ENCODE results near the gene COPS3.
"Not testable (repeated sequence)": the region's sequence is repeated elsewhere in the genome, so short reads cannot be mapped to it uniquely, and the experiment has no call there.

The COPS3 gene

DNA sequence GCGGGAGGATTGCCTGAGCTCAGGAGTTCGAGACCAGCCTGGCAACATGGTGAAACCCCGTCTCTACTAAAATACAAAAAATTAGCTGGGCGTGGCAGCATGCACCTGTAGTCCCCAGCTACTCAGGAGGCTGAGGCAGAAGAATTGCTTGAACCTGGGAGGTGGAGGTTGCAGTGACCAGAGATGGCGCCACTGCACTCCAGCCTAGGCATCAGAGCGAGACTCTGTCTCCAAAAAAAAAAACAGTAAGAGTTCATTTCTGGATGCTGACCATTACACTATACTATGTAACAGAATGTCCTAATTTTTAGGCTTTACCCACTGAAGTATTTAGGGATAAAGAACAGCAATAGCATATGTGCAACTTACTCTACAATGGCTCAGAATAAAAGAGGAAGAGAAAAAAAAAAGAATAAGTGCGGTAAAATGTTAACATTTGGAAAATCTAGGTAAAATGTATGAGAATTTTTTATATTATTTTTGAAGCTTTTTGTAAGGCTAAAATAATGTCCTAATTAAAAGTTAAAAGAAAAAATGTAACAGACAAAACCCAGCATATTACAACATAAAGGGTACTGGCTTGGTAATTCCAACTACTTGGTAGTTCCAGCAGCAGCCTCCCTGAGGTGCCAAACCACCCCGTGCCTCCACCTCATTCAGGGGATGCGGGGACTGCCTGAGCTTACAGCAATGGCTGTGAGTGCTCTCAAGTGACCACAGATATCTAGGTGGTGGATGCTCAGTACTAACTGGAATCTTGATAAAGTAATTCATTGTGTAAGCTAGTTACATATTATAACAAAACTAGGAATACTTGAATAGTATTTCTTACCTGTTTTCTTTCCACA is 10.9 kb downstream of the COPS3 start:
- Histone ChIP-seq H3K9me3 (ENCODE audit: control insufficient read depth, insufficient read depth, low read depth, low read length) (no peaks in the 10 kb centered on the region), H3K27me3 (ENCODE audit: control insufficient read depth, insufficient read depth, low read length) (no peaks in the 10 kb centered on the region), H3K27ac (ENCODE audit: low read depth, low read length) (no peak overlapping the region), H3K4me3 (ENCODE audit: low read depth, low read length) (no peak overlapping the region), H3K36me3 (ENCODE audit: control insufficient read depth, insufficient read depth, low read length) (peaks cover 82% of the 10 kb centered on the region), H3K9ac (ENCODE audit: low read length) (no peak overlapping the region), H3K4me1 (ENCODE audit: control insufficient read depth, insufficient read depth, low read length) (no peaks in the 10 kb centered on the region)

DNA sequence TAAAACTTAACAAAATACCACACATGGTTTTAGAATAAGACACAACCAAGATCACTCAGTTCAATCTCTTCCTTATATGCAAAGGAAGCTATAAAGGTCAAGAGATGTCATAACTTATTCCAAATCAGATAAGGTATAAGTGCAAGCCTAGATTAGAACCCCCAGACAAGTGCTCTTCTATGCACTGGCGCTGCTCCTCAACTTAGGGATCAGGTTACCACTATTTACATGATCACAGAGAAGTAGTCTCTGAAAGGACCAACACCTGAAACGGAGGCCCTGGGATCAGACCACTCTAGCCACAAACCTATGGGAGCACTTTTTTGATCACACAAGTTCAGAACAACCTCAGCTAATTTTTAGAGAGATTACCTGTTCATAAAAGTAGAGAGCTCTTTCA is 16.6 kb downstream of the COPS3 start:
- Histone ChIP-seq H3K4me3 (ENCODE audit: low read depth, low read length) (no peak overlapping the region), H3K27ac (ENCODE audit: low read depth, low read length) (no peak overlapping the region), H3K9me3 (ENCODE audit: control insufficient read depth, insufficient read depth, low read depth, low read length) (no peaks in the 10 kb centered on the region), H3K27me3 (ENCODE audit: control insufficient read depth, insufficient read depth, low read length) (no peaks in the 10 kb centered on the region), H3K36me3 (ENCODE audit: control insufficient read depth, insufficient read depth, low read length) (peaks cover 87% of the 10 kb centered on the region), H3K9ac (ENCODE audit: low read length) (no peak overlapping the region), H3K4me1 (ENCODE audit: control insufficient read depth, insufficient read depth, low read length) (no peaks in the 10 kb centered on the region)

- H3K27me3 ChIP-seq (ENCODE audit: control insufficient read depth, insufficient read depth, low read length) = no peaks in the 10 kb centered on the region
- H3K9me3 ChIP-seq (ENCODE audit: control insufficient read depth, insufficient read depth, low read depth, low read length) = no peaks in the 10 kb centered on the region
- no peaks in the 10 kb centered on the region for H3K4me1 ChIP-seq (ENCODE audit: control insufficient read depth, insufficient read depth, low read length)
- no peak overlapping the region for H3K27ac ChIP-seq (ENCODE audit: low read depth, low read length)
- no peak overlapping the region for H3K4me3 ChIP-seq (ENCODE audit: low read depth, low read length)
- H3K9ac ChIP-seq (ENCODE audit: low read length) = no peak overlapping the region
- peaks cover 80% of the 10 kb centered on the region for H3K36me3 ChIP-seq (ENCODE audit: control insufficient read depth, insufficient read depth, low read length)
Measured at GRCh38 chr17:17258998-17259397, 22.0 kb downstream of the COPS3 start.

DNA sequence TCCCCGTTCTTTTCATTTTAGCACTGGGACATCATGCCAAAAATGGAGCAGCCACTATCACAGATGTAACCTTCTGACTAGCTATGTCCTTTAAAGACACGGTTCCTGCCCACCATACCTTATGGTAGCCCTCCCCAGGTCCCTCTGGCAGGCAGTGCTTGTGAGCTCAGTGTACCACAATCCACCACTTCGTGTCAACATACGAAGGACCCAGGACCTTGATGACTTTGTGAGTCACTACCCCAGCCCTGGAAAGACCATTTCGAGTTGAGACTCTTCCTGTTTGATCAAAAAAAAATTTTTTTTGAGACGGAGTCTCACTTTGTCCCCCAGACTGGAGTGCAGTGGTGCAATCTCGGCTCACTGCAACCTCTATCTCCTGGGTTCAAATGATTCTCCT is 23.0 kb downstream of the COPS3 start:
- Histone ChIP-seq H3K4me3 (ENCODE audit: low read depth, low read length) (no peak overlapping the region), H3K27ac (ENCODE audit: low read depth, low read length) (no peak overlapping the region), H3K4me1 (ENCODE audit: control insufficient read depth, insufficient read depth, low read length) (no peaks in the 10 kb centered on the region), H3K27me3 (ENCODE audit: control insufficient read depth, insufficient read depth, low read length) (no peaks in the 10 kb centered on the region), H3K36me3 (ENCODE audit: control insufficient read depth, insufficient read depth, low read length) (peaks cover 85% of the 10 kb centered on the region), H3K9me3 (ENCODE audit: control insufficient read depth, insufficient read depth, low read depth, low read length) (no peaks in the 10 kb centered on the region), H3K9ac (ENCODE audit: low read length) (no peak overlapping the region)

DNA sequence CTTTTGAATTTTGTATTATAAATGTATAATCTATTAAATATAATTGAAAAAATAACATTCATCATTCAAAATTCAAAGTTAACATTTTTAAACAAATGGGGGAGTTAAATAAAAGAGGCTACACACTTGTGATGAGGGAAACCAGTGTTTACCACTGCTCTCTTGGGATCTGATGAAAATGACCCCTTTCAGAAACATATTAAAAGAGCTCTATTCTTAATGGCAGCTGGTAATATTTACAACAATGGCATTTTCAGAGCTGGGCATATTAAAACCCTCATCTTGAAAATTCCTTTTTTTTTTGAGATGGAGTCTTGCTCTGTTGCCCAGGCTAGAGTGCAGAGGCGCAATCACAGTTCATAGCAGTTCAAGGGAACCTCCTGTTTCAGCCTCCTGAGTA is 24.7 kb downstream of the COPS3 start:
- Histone ChIP-seq H3K9me3 (ENCODE audit: control insufficient read depth, insufficient read depth, low read depth, low read length) (no peaks in the 10 kb centered on the region), H3K36me3 (ENCODE audit: control insufficient read depth, insufficient read depth, low read length) (peaks cover 88% of the 10 kb centered on the region), H3K4me3 (ENCODE audit: low read depth, low read length) (no peak overlapping the region), H3K9ac (ENCODE audit: low read length) (no peak overlapping the region), H3K27ac (ENCODE audit: low read depth, low read length) (no peak overlapping the region), H3K27me3 (ENCODE audit: control insufficient read depth, insufficient read depth, low read length) (no peaks in the 10 kb centered on the region), H3K4me1 (ENCODE audit: control insufficient read depth, insufficient read depth, low read length) (no peaks in the 10 kb centered on the region)

DNA sequence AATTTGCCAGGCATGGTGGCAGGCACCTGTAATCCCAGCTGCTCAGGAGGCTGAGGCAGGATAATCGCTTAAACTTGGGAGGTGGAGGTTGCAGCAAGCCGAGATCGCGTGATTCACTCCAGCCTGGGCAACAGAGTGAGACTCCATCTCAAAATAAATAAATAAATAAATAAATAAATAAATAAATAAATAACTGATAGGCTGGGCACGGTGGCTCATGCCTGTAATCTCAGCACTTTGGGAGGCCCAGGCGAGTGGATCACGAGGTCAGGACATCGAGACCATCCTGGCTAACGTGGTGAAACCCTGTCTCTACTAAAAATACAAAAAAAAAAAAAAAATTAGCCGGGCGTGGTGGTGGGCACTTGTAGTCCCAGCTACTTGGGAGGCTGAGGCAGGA is 25.4 kb downstream of the COPS3 start:
- not testable (repeated sequence) for H3K4me3 ChIP-seq (ENCODE audit: low read depth, low read length); H3K27me3 ChIP-seq (ENCODE audit: control insufficient read depth, insufficient read depth, low read length); H3K4me1 ChIP-seq (ENCODE audit: control insufficient read depth, insufficient read depth, low read length); H3K9ac ChIP-seq (ENCODE audit: low read length); H3K27ac ChIP-seq (ENCODE audit: low read depth, low read length); H3K9me3 ChIP-seq (ENCODE audit: control insufficient read depth, insufficient read depth, low read depth, low read length)
- H3K36me3 ChIP-seq (ENCODE audit: control insufficient read depth, insufficient read depth, low read length) = peaks cover 85% of the 10 kb centered on the region

DNA sequence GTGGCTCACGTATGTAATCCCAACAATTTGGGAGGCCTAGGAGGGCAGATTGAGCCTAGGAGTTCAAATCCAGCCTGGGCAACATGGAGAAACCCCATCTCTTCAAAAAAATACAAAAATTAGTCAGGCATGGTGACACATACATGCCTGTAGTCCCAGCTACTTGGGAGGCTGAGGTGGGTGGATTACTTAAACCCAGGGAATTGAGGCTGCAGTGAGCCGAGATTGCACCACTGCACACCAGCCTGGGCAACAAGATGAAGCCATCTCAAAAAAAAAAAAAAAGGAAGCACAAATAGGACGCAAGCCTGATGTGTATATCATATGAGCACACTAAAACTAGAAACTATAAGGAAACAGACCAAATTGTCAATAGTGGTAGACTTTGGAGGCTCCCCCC is 27.0 kb downstream of the COPS3 start:
- Histone ChIP-seq H3K27me3 (ENCODE audit: control insufficient read depth, insufficient read depth, low read length) (no peaks in the 10 kb centered on the region), H3K4me1 (ENCODE audit: control insufficient read depth, insufficient read depth, low read length) (no peaks in the 10 kb centered on the region), H3K9me3 (ENCODE audit: control insufficient read depth, insufficient read depth, low read depth, low read length) (no peaks in the 10 kb centered on the region), H3K36me3 (ENCODE audit: control insufficient read depth, insufficient read depth, low read length) (peaks cover 80% of the 10 kb centered on the region), H3K9ac (ENCODE audit: low read length) (no peak overlapping the region), H3K27ac (ENCODE audit: low read depth, low read length) (no peak overlapping the region), H3K4me3 (ENCODE audit: low read depth, low read length) (no peak overlapping the region)

GRCh38 chr17:17253406-17253805 is 27.6 kb downstream of the COPS3 start:
- no peaks in the 10 kb centered on the region for H3K27me3 ChIP-seq (ENCODE audit: control insufficient read depth, insufficient read depth, low read length)
- no peaks in the 10 kb centered on the region for H3K4me1 ChIP-seq (ENCODE audit: control insufficient read depth, insufficient read depth, low read length)
- no peak overlapping the region for H3K9ac ChIP-seq (ENCODE audit: low read length)
- no peaks in the 10 kb centered on the region for H3K9me3 ChIP-seq (ENCODE audit: control insufficient read depth, insufficient read depth, low read depth, low read length)
- no peak overlapping the region for H3K27ac ChIP-seq (ENCODE audit: low read depth, low read length)
- H3K4me3 ChIP-seq (ENCODE audit: low read depth, low read length) = no peak overlapping the region
- H3K36me3 ChIP-seq (ENCODE audit: control insufficient read depth, insufficient read depth, low read length) = peaks cover 80% of the 10 kb centered on the region

GRCh38 chr17:17252149-17252661 is 28.8 kb downstream of the COPS3 start:
- H3K9me3 ChIP-seq (ENCODE audit: control insufficient read depth, insufficient read depth, low read depth, low read length) = no peaks in the 10 kb centered on the region
- H3K27me3 ChIP-seq (ENCODE audit: control insufficient read depth, insufficient read depth, low read length) = no peaks in the 10 kb centered on the region
- H3K4me3 ChIP-seq (ENCODE audit: low read depth, low read length) = no peak overlapping the region
- H3K4me1 ChIP-seq (ENCODE audit: control insufficient read depth, insufficient read depth, low read length) = no peaks in the 10 kb centered on the region
- no peak overlapping the region for H3K27ac ChIP-seq (ENCODE audit: low read depth, low read length)
- peaks cover 82% of the 10 kb centered on the region for H3K36me3 ChIP-seq (ENCODE audit: control insufficient read depth, insufficient read depth, low read length)
- no peak overlapping the region for H3K9ac ChIP-seq (ENCODE audit: low read length)

- H3K27ac ChIP-seq (ENCODE audit: low read depth, low read length) = no peak overlapping the region
- no peaks in the 10 kb centered on the region for H3K9me3 ChIP-seq (ENCODE audit: control insufficient read depth, insufficient read depth, low read depth, low read length)
- H3K36me3 ChIP-seq (ENCODE audit: control insufficient read depth, insufficient read depth, low read length) = peaks cover 61% of the 10 kb centered on the region
- H3K9ac ChIP-seq (ENCODE audit: low read length) = no peak overlapping the region
- H3K4me3 ChIP-seq (ENCODE audit: low read depth, low read length) = no peak overlapping the region
- no peaks in the 10 kb centered on the region for H3K27me3 ChIP-seq (ENCODE audit: control insufficient read depth, insufficient read depth, low read length)
- no peaks in the 10 kb centered on the region for H3K4me1 ChIP-seq (ENCODE audit: control insufficient read depth, insufficient read depth, low read length)
Measured at GRCh38 chr17:17246879-17247278, 34.2 kb downstream of the COPS3 start.

GRCh38 chr17:17243163-17243562 is 37.9 kb downstream of the COPS3 start:
- Histone ChIP-seq H3K4me3 (ENCODE audit: low read depth, low read length) (no peak overlapping the region), H3K27ac (ENCODE audit: low read depth, low read length) (no peak overlapping the region), H3K9me3 (ENCODE audit: control insufficient read depth, insufficient read depth, low read depth, low read length) (no peaks in the 10 kb centered on the region), H3K9ac (ENCODE audit: low read length) (no peak overlapping the region), H3K36me3 (ENCODE audit: control insufficient read depth, insufficient read depth, low read length) (peaks cover 38% of the 10 kb centered on the region), H3K27me3 (ENCODE audit: control insufficient read depth, insufficient read depth, low read length) (no peaks in the 10 kb centered on the region), H3K4me1 (ENCODE audit: control insufficient read depth, insufficient read depth, low read length) (no peaks in the 10 kb centered on the region)
